Activated T-helper 1 cell treated with anti-CD3 and anti-CD28 coated beads, Interleukin-12 subunit alpha, Interleukin-12 subunit beta, Interleukin-2, Interleukin-4 antibody, amounts not matched to agents 30 ng/mL and 10 ng/mL and 1 ng/mL, durations not matched to agents 14 hours and 24 hours and 36 hours (primary cell): ENCODE results near the gene NLK. TPM values are rescaled to one million over a fixed set of nuclear protein-coding genes. Genes with fewer than 3 reads are reported as not detected.

Source experiments
- DNase-seq: peaks from one replicate; pipeline ENCODE4 v3.0.0; 2021; ENCODE audit warnings: low spot score
- H3K27ac Mint-ChIP-seq: one replicate; pipeline ENCODE4 v1.8.0; 2021; ENCODE audit warnings: mild to moderate bottlenecking, mixed read lengths
- H3K27me3 Mint-ChIP-seq: one replicate; pipeline ENCODE4 v1.8.0; 2022; ENCODE audit warnings: mild to moderate bottlenecking, moderate library complexity, mixed read lengths; ENCODE audit not compliant: insufficient read depth
- H3K36me3 Mint-ChIP-seq: one replicate; pipeline ENCODE4 v1.8.0; 2021; ENCODE audit warnings: low read depth, mixed read lengths
- H3K4me1 Mint-ChIP-seq: one replicate; pipeline ENCODE4 v1.8.0; 2021; ENCODE audit warnings: low read depth, mixed read lengths
- H3K4me3 Mint-ChIP-seq: one replicate; pipeline ENCODE4 v1.8.0; 2021; ENCODE audit warnings: mild to moderate bottlenecking, moderate library complexity, mixed read lengths
- H3K9me3 Mint-ChIP-seq: one replicate; pipeline ENCODE4 v1.8.0; 2021; ENCODE audit warnings: mixed read lengths
- intact Hi-C: fragments of 100-400 bp; cut with micrococcal nuclease; formaldehyde crosslinking; loops from one replicate; pipeline ENCODE4 v1.15.1; 2024
- total RNA-seq: library from RNA; stranded (reverse); gene quantifications from 2 replicates; pipeline ENCODE4 v1.2.3, GENCODE V29; 2022

The NLK gene
- total RNA-seq, 1 donor from 2014 or later: 13.6 TPM

- no peak for DNase-seq
- no peaks in the 10 kb centered on the region for H3K27me3 Mint-ChIP-seq
- no peak overlapping the region for H3K4me3 Mint-ChIP-seq
- no peaks in the 10 kb centered on the region for H3K9me3 Mint-ChIP-seq
- H3K4me1 Mint-ChIP-seq: no peaks in the 10 kb centered on the region
- H3K27ac Mint-ChIP-seq: no peak overlapping the region
- H3K36me3 Mint-ChIP-seq: peaks cover 13% of the 10 kb centered on the region
- intact Hi-C loops: no loop called here
These were observed 86.3 kb downstream of the NLK start for GRCh38 chr17:28128779-28129178.

DNA sequence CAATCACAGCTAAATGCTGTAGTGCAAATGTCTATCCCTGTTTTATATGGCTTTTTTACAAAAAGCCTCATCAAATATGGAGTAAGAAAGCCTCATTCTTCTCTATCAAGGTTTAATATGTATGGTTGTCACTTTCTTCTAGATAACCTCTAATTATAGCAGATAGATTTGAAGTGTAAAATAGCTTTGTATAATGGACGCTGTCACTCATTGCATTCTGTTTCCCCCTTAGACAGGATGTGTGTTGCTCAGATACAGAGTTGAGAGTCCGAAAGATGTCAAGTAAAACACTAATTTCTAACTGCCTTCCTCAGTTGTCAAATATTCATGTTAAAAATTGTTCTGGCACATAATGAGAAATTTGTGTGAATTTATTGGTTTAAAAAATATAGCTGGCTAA is 88.0 kb downstream of the NLK start:
- no peak overlapping the region for H3K4me3 Mint-ChIP-seq
- H3K36me3 Mint-ChIP-seq: peaks cover 13% of the 10 kb centered on the region
- no peaks in the 10 kb centered on the region for H3K4me1 Mint-ChIP-seq
- no peaks in the 10 kb centered on the region for H3K9me3 Mint-ChIP-seq
- no peaks in the 10 kb centered on the region for H3K27me3 Mint-ChIP-seq
- intact Hi-C loops: no loop called here
- H3K27ac Mint-ChIP-seq: no peak overlapping the region
- no peak for DNase-seq

GRCh38 chr17:28131599-28131998 is 89.1 kb downstream of the NLK start:
- Mint-ChIP-seq H3K4me3 (no peak overlapping the region), H3K27me3 (no peaks in the 10 kb centered on the region), H3K4me1 (no peaks in the 10 kb centered on the region), H3K27ac (no peak overlapping the region), H3K36me3 (peaks cover 13% of the 10 kb centered on the region), H3K9me3 (no peaks in the 10 kb centered on the region)
- intact Hi-C loops: no loop called here
- DNase-seq: no peak

DNA sequence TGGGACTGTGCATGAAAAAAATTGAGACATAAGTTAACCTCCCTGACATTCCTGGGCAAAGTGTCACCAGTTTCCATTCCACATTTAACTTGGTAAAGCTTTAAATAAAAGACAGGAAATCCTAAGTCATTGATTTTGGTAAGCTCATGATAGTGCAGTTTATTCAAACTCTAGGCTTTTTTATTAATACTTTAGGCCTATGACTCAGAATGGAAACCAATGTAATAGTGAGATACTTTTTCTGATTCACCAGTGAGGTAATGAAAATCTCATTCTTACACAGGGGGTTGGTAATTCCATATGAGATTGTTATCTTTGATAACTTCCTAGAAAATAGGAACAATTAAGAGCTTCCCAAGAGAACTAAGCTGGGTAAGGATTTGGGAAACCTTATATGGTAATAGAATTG is 91.1 kb downstream of the NLK start:
- no peaks in the 10 kb centered on the region for H3K4me1 Mint-ChIP-seq
- no peak for DNase-seq
- H3K27me3 Mint-ChIP-seq: no peaks in the 10 kb centered on the region
- intact Hi-C loops: no loop called here
- no peaks in the 10 kb centered on the region for H3K9me3 Mint-ChIP-seq
- H3K36me3 Mint-ChIP-seq: peaks cover 13% of the 10 kb centered on the region
- H3K4me3 Mint-ChIP-seq: no peak overlapping the region
- H3K27ac Mint-ChIP-seq: no peak overlapping the region

DNA sequence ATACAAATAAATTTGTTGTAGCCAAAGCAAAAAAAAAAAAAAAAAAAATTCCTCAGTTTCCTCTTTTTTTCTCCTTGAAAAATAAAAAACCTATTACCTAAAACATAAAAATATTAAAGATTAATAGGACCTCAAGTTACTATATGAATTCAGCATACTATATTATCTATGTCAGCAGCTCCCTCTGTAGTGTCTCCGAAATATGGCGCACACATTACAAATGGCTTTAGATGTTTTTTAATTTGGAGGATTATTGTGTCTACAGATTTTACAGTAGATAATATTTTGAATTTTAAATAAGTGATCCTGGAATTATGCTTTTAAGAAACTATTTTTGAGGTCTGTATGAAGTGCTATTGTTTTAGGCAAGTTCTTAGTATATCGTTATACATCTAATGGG is 94.4 kb downstream of the NLK start:
- Mint-ChIP-seq H3K9me3 (no peaks in the 10 kb centered on the region), H3K36me3 (peaks cover 11% of the 10 kb centered on the region), H3K27ac (no peak overlapping the region), H3K27me3 (no peaks in the 10 kb centered on the region), H3K4me3 (no peak overlapping the region), H3K4me1 (no peaks in the 10 kb centered on the region)
- DNase-seq: no peak
- intact Hi-C loops: no loop called here

GRCh38 chr17:28139822-28140221 is 97.3 kb downstream of the NLK start:
- H3K27me3 Mint-ChIP-seq: no peaks in the 10 kb centered on the region
- no peaks in the 10 kb centered on the region for H3K9me3 Mint-ChIP-seq
- H3K36me3 Mint-ChIP-seq: no peaks in the 10 kb centered on the region
- intact Hi-C loops: no loop called here
- DNase-seq: no peak
- no peak overlapping the region for H3K27ac Mint-ChIP-seq
- H3K4me3 Mint-ChIP-seq: no peak overlapping the region
- no peaks in the 10 kb centered on the region for H3K4me1 Mint-ChIP-seq

- DNase-seq: no peak
- Mint-ChIP-seq H3K9me3 (no peaks in the 10 kb centered on the region), H3K4me1 (no peaks in the 10 kb centered on the region), H3K27me3 (no peaks in the 10 kb centered on the region), H3K4me3 (no peak overlapping the region), H3K36me3 (no peaks in the 10 kb centered on the region), H3K27ac (no peak overlapping the region)
- intact Hi-C loops: no loop called here
These were observed 98.8 kb downstream of the NLK start for GRCh38 chr17:28141313-28141712.

GRCh38 chr17:28141773-28142172 is 99.3 kb downstream of the NLK start:
- no peak for DNase-seq
- intact Hi-C loops: no loop called here
- Mint-ChIP-seq H3K36me3 (no peaks in the 10 kb centered on the region), H3K27me3 (no peaks in the 10 kb centered on the region), H3K4me1 (no peaks in the 10 kb centered on the region), H3K9me3 (no peaks in the 10 kb centered on the region), H3K4me3 (no peak overlapping the region), H3K27ac (no peak overlapping the region)

DNA sequence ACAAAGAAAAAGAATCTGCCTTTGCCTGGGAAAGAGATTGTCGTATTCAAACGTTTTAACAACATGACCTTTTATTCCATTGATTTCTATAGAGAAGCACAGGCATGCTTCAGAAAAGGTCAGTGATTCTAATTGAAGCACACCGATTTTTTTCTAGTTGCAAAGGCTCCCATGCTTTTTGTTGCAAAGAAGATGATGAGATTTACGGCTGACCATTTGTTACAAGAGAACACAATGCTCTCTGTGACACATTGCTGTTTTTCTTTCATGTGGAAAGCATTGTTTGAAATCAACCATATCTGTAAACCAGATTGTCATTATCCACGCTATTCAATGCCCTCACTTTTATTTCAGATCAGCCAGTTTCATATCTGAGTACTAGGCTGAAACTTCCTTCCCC is 99.8 kb downstream of the NLK start:
- H3K9me3 Mint-ChIP-seq: no peaks in the 10 kb centered on the region
- DNase-seq: no peak
- H3K4me1 Mint-ChIP-seq: no peaks in the 10 kb centered on the region
- H3K4me3 Mint-ChIP-seq: no peak overlapping the region
- H3K27ac Mint-ChIP-seq: no peak overlapping the region
- H3K27me3 Mint-ChIP-seq: no peaks in the 10 kb centered on the region
- H3K36me3 Mint-ChIP-seq: no peaks in the 10 kb centered on the region
- intact Hi-C loops: no loop called here

DNA sequence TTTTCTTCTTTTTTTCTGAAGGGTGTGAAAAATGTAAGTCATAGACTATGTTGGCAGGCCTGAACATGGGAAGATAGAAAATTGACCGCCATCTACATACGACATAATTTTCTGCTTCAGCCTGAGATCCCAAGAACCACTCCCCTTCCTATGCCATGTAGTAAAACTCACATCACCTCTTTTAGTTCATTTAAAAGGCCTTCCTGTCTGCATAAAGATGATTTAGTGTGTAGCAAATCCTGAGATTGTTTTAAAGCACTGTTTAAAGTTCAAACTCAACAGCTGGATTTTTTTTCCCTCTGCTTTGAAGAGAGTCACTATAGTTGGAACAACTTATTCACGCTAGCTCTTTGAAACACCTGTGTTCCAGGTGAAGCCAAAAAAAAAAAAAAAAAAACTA is 101.5 kb downstream of the NLK start:
- Mint-ChIP-seq H3K4me3 (no peak overlapping the region), H3K36me3 (no peaks in the 10 kb centered on the region), H3K27me3 (no peaks in the 10 kb centered on the region), H3K27ac (no peak overlapping the region), H3K9me3 (no peaks in the 10 kb centered on the region), H3K4me1 (no peaks in the 10 kb centered on the region)
- DNase-seq: no peak
- intact Hi-C loops: no loop called here

GRCh38 chr17:28145348-28145747 is 102.9 kb downstream of the NLK start:
- no peaks in the 10 kb centered on the region for H3K9me3 Mint-ChIP-seq
- no peak overlapping the region for H3K4me3 Mint-ChIP-seq
- H3K27ac Mint-ChIP-seq: no peak overlapping the region
- intact Hi-C loops: no loop called here
- no peak for DNase-seq
- H3K36me3 Mint-ChIP-seq: peaks cover 2% of the 10 kb centered on the region
- no peaks in the 10 kb centered on the region for H3K27me3 Mint-ChIP-seq
- no peaks in the 10 kb centered on the region for H3K4me1 Mint-ChIP-seq

GRCh38 chr17:28147017-28147416 is 104.5 kb downstream of the NLK start:
- H3K4me1 Mint-ChIP-seq: no peaks in the 10 kb centered on the region
- no peak for DNase-seq
- H3K27me3 Mint-ChIP-seq: no peaks in the 10 kb centered on the region
- H3K4me3 Mint-ChIP-seq: no peak overlapping the region
- intact Hi-C loops: no loop called here
- no peak overlapping the region for H3K27ac Mint-ChIP-seq
- peaks cover 2% of the 10 kb centered on the region for H3K36me3 Mint-ChIP-seq
- H3K9me3 Mint-ChIP-seq: no peaks in the 10 kb centered on the region

DNA sequence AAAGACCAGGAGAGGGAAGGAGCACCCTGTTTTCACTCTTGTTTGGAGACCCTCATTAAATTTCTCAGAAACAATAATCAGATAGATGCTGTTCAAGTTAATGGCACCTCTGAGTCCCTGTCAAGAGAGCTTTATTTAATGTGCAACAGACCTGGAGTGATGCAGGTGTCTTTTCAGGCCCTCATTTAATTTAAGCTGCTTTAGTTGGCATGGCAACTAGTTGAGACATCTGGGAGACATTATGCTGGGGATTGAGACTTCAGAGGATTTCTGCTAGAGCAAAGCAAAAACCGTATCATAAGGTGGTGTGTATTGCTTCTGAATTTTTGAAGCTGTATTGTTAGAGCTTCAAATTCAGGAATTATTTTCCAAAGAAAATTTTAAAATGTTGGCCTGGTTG is 108.5 kb downstream of the NLK start:
- Mint-ChIP-seq H3K36me3 (peaks cover 2% of the 10 kb centered on the region), H3K4me3 (no peak overlapping the region), H3K27ac (no peak overlapping the region), H3K27me3 (no peaks in the 10 kb centered on the region), H3K9me3 (no peaks in the 10 kb centered on the region), H3K4me1 (no peaks in the 10 kb centered on the region)
- intact Hi-C loops: no loop called here
- no peak for DNase-seq

DNA sequence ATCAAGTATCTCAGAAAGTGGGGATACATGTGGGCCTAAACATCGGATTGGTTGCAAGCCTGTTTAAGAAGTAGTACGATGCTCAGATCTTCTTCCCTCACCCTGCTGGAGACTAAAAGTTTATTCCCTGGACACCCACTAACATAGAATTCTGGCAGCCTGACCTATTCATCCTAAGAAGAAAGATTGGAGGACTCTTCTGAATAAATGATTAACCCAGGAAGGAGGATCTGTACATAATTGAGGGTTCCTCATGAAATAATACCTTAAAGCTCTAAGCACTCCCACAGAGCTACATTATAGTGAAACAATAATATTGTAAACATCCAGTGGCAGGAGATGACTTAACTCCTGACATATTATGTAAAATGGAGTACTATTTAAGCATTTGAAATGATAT is 111.7 kb downstream of the NLK start:
- DNase-seq: no peak
- intact Hi-C loops: no loop called here
- H3K9me3 Mint-ChIP-seq: no peaks in the 10 kb centered on the region
- peaks cover 2% of the 10 kb centered on the region for H3K36me3 Mint-ChIP-seq
- H3K4me1 Mint-ChIP-seq: no peaks in the 10 kb centered on the region
- H3K27me3 Mint-ChIP-seq: no peaks in the 10 kb centered on the region
- H3K4me3 Mint-ChIP-seq: no peak overlapping the region
- H3K27ac Mint-ChIP-seq: no peak overlapping the region
